Activated CD4-positive, alpha-beta memory T cell treated with anti-CD3 and anti-CD28 coated beads for 36 hours (primary cell): ENCODE measurements around the gene WDR35. TPM values are rescaled to one million over a fixed set of nuclear protein-coding genes. Genes with fewer than 3 reads are reported as not detected.

Experiments used
- total RNA-seq, 2 experiments: library from RNA; stranded (reverse); gene quantifications; one replicate each; pipeline ENCODE4 v1.2.3, GENCODE V29; 2021

WDR35 gene
- total RNA-seq, 2 experiments from 2014 or later, result 6.0 to 7.1 TPM

Other genes starting within 250 kb of the WDR35 start
- 10 to 100 TPM; 14.2 to 17.3 TPM for gene TTC32, start 88.1 kb downstream of the WDR35 start, total RNA-seq
- not detected for gene MATN3, start 22.6 kb upstream of the WDR35 start, total RNA-seq
- 10 to 100 TPM; 26.7 to 29.0 TPM for gene LAPTM4A, start 61.5 kb upstream of the WDR35 start, total RNA-seq
- under 1 TPM in 1 of 2 experiments, not detected in 1; 0.12 TPM for gene SDC1, start 235.0 kb upstream of the WDR35 start, total RNA-seq